Measurements from ENCODE around the gene SUN5. TPM values are rescaled to one million over a fixed set of nuclear protein-coding genes. Genes with fewer than 3 reads are reported as not detected.

SUN5 gene
- total RNA-seq, 2 experiments from 2014 or later, result not detected

DNA sequence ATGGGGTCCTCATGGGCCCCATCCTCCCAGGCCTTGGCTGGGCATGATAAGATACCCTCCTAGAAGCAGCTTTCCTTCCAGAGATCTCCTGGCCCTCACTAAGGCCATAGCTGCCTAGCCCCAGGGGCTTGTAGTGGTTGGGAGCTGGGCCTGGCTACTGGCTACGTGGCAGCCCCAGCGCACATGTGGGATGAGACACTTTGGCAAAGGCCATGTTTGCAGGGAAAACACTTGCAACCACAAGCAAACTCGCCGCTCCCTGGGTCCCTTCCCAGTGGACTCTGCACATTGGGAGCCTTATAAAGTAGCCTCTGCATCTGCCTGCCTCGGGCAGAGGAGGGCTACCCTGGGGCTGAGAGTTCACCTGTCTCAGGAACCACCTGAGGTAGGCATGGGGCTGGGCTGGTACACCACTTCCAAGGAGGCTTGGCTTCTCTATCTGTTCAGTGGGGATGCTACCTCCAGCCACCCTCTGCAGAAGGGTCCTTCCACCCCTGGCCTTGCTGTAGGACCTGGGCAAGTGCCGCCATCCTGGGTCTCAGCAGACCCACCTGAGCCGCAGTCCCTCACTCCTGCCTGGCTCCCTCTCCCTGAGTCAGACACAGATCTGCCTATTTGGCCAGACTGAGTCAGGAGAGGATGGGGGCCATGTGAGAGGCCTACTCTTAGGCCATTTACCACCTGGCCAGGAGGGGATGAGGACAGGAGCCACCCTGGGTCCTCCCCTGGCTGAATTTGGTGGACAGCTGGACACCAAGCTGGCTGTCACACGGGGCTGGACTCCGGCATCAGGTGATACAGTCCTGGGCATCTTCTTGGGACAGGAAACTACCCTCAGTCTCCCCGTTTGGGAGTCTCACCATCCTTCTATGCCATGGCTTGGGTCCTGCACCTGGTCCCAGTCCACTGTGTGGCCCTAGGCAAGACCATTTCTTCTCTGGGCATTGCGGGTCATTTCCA is 3.4 kb upstream of the SUN5 start, which contains the start of gene BPIFB2:
TSS of gene BPIFB2 (plus strand) at position 329 of the 960 bp plus-strand sequence. CDS start 871 bp downstream, outside the sequence.
- CTCF ChIA-PET, result no interaction called here
- Mint-ChIP-seq H3K36me3 (ENCODE audit: low read depth) (no peaks in the 10 kb centered on the region), H3K9me3 (peaks cover 2% of the 10 kb centered on the region), H3K4me1 (ENCODE audit: low read depth) (peaks cover 16% of the 10 kb centered on the region), H3K27me3 (no peaks in the 10 kb centered on the region), H3K27ac (no peak within 1 kb of the TSS), H3K4me3 (no peak within 1 kb of the TSS)
- Histone ChIP-seq H3K36me3 (ENCODE audit: insufficient read depth, low read length) (no peaks in the 10 kb centered on the region), H3K27me3 (ENCODE audit: control insufficient read depth in 1 of 2, insufficient read depth in 2 of 2, low read length in 2 of 2) (no peaks in the 10 kb centered on the region), H3K4me3 (ENCODE audit: low read length) (no peak within 1 kb of the TSS), H3K27ac (ENCODE audit: low read depth in 1 of 2, low read length in 2 of 2) (no peak within 1 kb of the TSS), H3K4me1 (ENCODE audit: insufficient read depth, low read length) (peaks cover 18% of the 10 kb centered on the region), H3K9me3 (ENCODE audit: control insufficient read depth in 1 of 2, insufficient read depth in 1 of 2, low read length in 2 of 2) (peaks cover 0 to 13% of the 10 kb centered on the region in 2 experiments)
- no peak for ATAC-seq (ENCODE audit: poor library complexity)
- intact Hi-C loops (cut with DNase I, micrococcal nuclease), result loop anchor here in 1 of 2 experiments (5.0 kb wide), 1 partner anchor 40 kb away; no protein-coding TSS in a partner anchor
- POLR2A ChIA-PET, result no interaction called here
- TF ChIP-seq, protein P1, sequence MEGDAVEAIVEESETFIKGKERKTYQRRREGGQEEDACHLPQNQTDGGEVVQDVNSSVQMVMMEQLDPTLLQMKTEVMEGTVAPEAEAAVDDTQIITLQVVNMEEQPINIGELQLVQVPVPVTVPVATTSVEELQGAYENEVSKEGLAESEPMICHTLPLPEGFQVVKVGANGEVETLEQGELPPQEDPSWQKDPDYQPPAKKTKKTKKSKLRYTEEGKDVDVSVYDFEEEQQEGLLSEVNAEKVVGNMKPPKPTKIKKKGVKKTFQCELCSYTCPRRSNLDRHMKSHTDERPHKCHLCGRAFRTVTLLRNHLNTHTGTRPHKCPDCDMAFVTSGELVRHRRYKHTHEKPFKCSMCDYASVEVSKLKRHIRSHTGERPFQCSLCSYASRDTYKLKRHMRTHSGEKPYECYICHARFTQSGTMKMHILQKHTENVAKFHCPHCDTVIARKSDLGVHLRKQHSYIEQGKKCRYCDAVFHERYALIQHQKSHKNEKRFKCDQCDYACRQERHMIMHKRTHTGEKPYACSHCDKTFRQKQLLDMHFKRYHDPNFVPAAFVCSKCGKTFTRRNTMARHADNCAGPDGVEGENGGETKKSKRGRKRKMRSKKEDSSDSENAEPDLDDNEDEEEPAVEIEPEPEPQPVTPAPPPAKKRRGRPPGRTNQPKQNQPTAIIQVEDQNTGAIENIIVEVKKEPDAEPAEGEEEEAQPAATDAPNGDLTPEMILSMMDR (IDR thresholded peaks at IDR 0.05), result no peak
- DNase-seq, result no peak

DNA sequence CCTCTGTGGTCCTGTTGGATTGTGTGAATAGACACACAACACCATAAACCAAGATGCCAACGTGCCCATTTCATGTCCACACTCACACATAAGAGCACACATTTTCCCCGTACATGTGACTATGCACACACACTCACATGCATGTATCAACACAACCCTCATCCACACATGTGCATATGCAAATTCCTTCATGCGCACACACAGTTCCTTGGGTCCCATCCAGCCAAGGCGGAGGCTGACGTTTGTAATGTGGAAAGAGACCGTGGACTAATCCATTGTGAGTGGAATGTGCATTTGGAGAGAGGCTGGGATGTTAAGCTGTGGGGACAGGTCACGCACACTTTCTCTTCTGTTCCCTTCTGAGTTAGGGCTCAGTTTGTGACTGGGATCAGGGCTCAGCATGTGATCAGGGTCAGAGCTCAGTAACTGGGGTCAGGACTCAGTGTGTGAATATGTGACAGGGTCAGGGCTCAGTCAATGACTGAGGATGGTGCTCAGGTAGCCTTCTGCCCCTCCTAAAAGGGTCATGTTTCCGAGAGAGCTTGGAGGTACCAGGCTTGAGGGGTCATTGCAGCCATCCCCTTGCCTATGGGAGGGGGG is 2.6 kb upstream of the SUN5 start:
- Mint-ChIP-seq H3K36me3 (ENCODE audit: low read depth) (no peaks in the 10 kb centered on the region), H3K4me1 (ENCODE audit: low read depth) (peaks cover 22% of the 10 kb centered on the region), H3K27ac (no peak overlapping the region), H3K27me3 (no peaks in the 10 kb centered on the region), H3K9me3 (peaks cover 2% of the 10 kb centered on the region), H3K4me3 (no peak overlapping the region)
- no peak overlapping the region for H3K4me3 ChIP-seq (ENCODE audit: low read length)
- POLR2A ChIA-PET, result no interaction called here
- no peaks in the 10 kb centered on the region for H3K27me3 ChIP-seq (ENCODE audit: control insufficient read depth in 1 of 2, insufficient read depth in 2 of 2, low read length in 2 of 2)
- CTCF ChIA-PET, result no interaction called here
- peaks cover 18% of the 10 kb centered on the region for H3K4me1 ChIP-seq (ENCODE audit: insufficient read depth, low read length)
- H3K36me3 ChIP-seq (ENCODE audit: insufficient read depth, low read length), result no peaks in the 10 kb centered on the region
- ATAC-seq (ENCODE audit: poor library complexity), result no peak
- H3K9me3 ChIP-seq (ENCODE audit: control insufficient read depth in 1 of 2, insufficient read depth in 1 of 2, low read length in 2 of 2), result peaks cover 0 to 13% of the 10 kb centered on the region in 2 experiments
- TF ChIP-seq, protein P1 (IDR thresholded peaks at IDR 0.05), result no peak
- no peak for DNase-seq
- H3K27ac ChIP-seq (ENCODE audit: low read depth in 1 of 2, low read length in 2 of 2), result no peak overlapping the region
- intact Hi-C loops (cut with DNase I, micrococcal nuclease), result loop anchor here in 1 of 2 experiments (5.0 kb wide), 1 partner anchor 40 kb away; no protein-coding TSS in a partner anchor

DNA sequence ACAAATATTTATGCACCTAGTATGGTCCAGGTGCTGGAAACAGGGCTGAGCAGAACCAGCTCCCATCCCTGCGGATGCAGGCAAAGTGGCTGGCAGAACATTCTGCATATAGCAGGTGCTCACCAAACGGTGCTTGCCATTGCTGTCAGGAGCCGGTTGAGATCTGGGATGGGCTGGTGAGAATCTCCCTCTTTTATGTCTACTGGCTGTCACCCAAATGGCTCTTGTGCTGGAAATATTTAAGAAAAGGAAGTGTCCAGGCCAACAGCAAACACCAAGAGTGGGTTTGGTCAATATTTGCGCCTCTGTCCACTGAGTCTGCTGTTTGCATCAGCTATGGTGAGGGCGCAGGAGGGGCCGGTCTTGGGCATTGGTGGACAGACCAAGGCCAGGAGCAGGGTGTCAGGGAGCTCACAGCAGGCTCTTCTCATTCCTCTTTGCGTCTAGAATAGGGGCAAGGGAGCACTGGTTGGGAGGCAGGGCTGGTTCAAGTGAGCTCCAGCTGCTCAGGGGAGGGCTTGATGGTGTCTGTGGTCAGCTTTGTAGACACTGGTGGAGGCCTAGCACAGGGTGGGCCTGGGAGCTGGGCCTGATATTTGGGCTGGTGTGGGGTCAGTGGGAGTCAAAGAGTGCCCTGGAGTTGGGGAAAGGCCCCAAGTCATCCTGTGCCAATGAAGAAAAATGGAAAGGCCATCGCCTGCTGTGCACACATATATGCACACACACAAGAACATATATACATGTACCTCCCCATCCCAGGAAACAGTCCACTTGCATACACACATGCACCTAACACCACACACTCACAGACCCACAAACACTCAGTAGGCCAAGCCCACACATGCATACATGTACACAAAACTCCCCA is 1.9 kb upstream of the SUN5 start:
- Mint-ChIP-seq H3K27me3 (no peaks in the 10 kb centered on the region), H3K36me3 (ENCODE audit: low read depth) (no peaks in the 10 kb centered on the region), H3K4me1 (ENCODE audit: low read depth) (peaks cover 28% of the 10 kb centered on the region), H3K4me3 (no peak overlapping the region), H3K27ac (no peak overlapping the region), H3K9me3 (peaks cover 2% of the 10 kb centered on the region)
- Histone ChIP-seq H3K36me3 (ENCODE audit: insufficient read depth, low read length) (no peaks in the 10 kb centered on the region), H3K27ac (ENCODE audit: low read depth in 1 of 2, low read length in 2 of 2) (no peak overlapping the region), H3K4me1 (ENCODE audit: insufficient read depth, low read length) (peaks cover 18% of the 10 kb centered on the region), H3K9me3 (ENCODE audit: control insufficient read depth in 1 of 2, insufficient read depth in 1 of 2, low read length in 2 of 2) (peaks cover 0 to 13% of the 10 kb centered on the region in 2 experiments), H3K27me3 (ENCODE audit: control insufficient read depth in 1 of 2, insufficient read depth in 2 of 2, low read length in 2 of 2) (no peaks in the 10 kb centered on the region), H3K4me3 (ENCODE audit: low read length) (no peak overlapping the region)
- TF ChIP-seq, protein P1 (IDR thresholded peaks at IDR 0.05), result no peak
- POLR2A ChIA-PET, result interaction anchor here (2.4 kb wide), 1 partner anchor 39 kb away, joined by 7 read pairs; no protein-coding TSS in a partner anchor
- DNase-seq, result no peak
- intact Hi-C loops (cut with DNase I, micrococcal nuclease), result loop anchor here (1.0 to 5.0 kb wide), 2 partner anchors 39 to 104 kb away; no protein-coding TSS in a partner anchor
- CTCF ChIA-PET, result interaction anchor here (1.8 kb wide), 1 partner anchor 61 kb away, joined by 11 read pairs; no protein-coding TSS in a partner anchor
- no peak for ATAC-seq (ENCODE audit: poor library complexity)

Data from CD4-positive, alpha-beta T cell (primary cell).